ENCODE measurements around the gene CCDC92B. TPM values are rescaled to one million over a fixed set of nuclear protein-coding genes. Genes with fewer than 3 reads are reported as not detected.
A peak's percentile ranks its signal among the peaks of the same experiment; 100 is the strongest.

CCDC92B gene
- total RNA-seq, 1 experiment from 2014 or later: 15.2 TPM

- H3K36me3 Mint-ChIP-seq: peaks cover 5% of the 10 kb centered on the region; the same call in 1 of the 2 replicates
- H3K4me1 Mint-ChIP-seq: peaks cover 5% of the 10 kb centered on the region
- no peak overlapping the region for H3K4me3 Mint-ChIP-seq
- no peaks in the 10 kb centered on the region for H3K9me3 Mint-ChIP-seq
- ChIA-PET CTCF (interaction anchor here (0.6 to 2.3 kb wide), 3 partner anchors 117 to 306 kb away, joined by 3 to 8 read pairs (median 5); no protein-coding TSS in a partner anchor), POLR2A (no interaction called here)
- H3K27ac Mint-ChIP-seq: peak overlapping the region; percentile 84
- ATAC-seq: no peak
- no peak for TF ChIP-seq ZNF671 (CRISPR knock-in tag; IDR thresholded peaks at IDR 0.05)
- no peak for TF ChIP-seq SOX15 (CRISPR knock-in tag; IDR thresholded peaks at IDR 0.05)
- no peak for TF ChIP-seq FOXK1 (CRISPR knock-in tag; IDR thresholded peaks at IDR 0.05)
- TF ChIP-seq, protein P1, sequence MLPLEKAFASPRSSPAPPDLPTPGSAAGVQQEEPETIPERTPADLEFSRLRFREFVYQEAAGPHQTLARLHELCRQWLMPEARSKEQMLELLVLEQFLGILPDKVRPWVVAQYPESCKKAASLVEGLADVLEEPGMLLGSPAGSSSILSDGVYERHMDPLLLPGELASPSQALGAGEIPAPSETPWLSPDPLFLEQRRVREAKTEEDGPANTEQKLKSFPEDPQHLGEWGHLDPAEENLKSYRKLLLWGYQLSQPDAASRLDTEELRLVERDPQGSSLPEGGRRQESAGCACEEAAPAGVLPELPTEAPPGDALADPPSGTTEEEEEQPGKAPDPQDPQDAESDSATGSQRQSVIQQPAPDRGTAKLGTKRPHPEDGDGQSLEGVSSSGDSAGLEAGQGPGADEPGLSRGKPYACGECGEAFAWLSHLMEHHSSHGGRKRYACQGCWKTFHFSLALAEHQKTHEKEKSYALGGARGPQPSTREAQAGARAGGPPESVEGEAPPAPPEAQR (CRISPR knock-in tag; IDR thresholded peaks at IDR 0.05): no peak
- no peak for TF ChIP-seq GABPB1 (CRISPR knock-in tag; IDR thresholded peaks at IDR 0.05)
- no peak for TF ChIP-seq CREM (CRISPR knock-in tag; IDR thresholded peaks at IDR 0.05)
- no peak for TF ChIP-seq ZNF263 (CRISPR knock-in tag; IDR thresholded peaks at IDR 0.05; ENCODE audit: low read depth)
- no peak for TF ChIP-seq NFYB (CRISPR knock-in tag; conservative IDR thresholded peaks at IDR 0.05; ENCODE audit: low read depth)
- H3K27me3 Mint-ChIP-seq (ENCODE audit: low read depth): no peaks in the 10 kb centered on the region
- no peak for DNase-seq (ENCODE audit: low spot score)
Observed at GRCh38 chr17:2688351-2689342, 60.8 kb downstream of the CCDC92B start.

- Mint-ChIP-seq H3K27ac (peak overlapping the region; percentile 78; the same call in 1 of the 2 replicates), H3K27me3 (ENCODE audit: low read depth) (no peaks in the 10 kb centered on the region), H3K4me1 (peaks cover 5% of the 10 kb centered on the region), H3K9me3 (no peaks in the 10 kb centered on the region), H3K4me3 (no peak overlapping the region), H3K36me3 (peaks cover 12% of the 10 kb centered on the region)
- ATAC-seq (no peak), DNase-seq (ENCODE audit: low spot score) (no peak)
- ChIA-PET CTCF (interaction anchor here (0.9 to 3.1 kb wide), 5 partner anchors 16 to 304 kb away, joined by 3 to 14 read pairs (median 5); no protein-coding TSS in a partner anchor), POLR2A (interaction anchor here (1.0 kb wide), 1 partner anchor 294 kb away, joined by 3 read pairs; no protein-coding TSS in a partner anchor)
- TF ChIP-seq ZNF396 (CRISPR knock-in tag; IDR thresholded peaks at IDR 0.05; ENCODE audit: borderline replicate concordance): no peak
- TF ChIP-seq, protein P2, sequence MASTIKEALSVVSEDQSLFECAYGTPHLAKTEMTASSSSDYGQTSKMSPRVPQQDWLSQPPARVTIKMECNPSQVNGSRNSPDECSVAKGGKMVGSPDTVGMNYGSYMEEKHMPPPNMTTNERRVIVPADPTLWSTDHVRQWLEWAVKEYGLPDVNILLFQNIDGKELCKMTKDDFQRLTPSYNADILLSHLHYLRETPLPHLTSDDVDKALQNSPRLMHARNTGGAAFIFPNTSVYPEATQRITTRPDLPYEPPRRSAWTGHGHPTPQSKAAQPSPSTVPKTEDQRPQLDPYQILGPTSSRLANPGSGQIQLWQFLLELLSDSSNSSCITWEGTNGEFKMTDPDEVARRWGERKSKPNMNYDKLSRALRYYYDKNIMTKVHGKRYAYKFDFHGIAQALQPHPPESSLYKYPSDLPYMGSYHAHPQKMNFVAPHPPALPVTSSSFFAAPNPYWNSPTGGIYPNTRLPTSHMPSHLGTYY (CRISPR knock-in tag; IDR thresholded peaks at IDR 0.05): 0 out of 2 replicates have a peak, but pooled peaks have one; percentile 52
- no peak for TF ChIP-seq ARID4B (CRISPR knock-in tag; IDR thresholded peaks at IDR 0.05; ENCODE audit: borderline replicate concordance)
- TF ChIP-seq NFE2L1 (CRISPR knock-in tag; IDR thresholded peaks at IDR 0.05): no peak
- TF ChIP-seq, protein P3, sequence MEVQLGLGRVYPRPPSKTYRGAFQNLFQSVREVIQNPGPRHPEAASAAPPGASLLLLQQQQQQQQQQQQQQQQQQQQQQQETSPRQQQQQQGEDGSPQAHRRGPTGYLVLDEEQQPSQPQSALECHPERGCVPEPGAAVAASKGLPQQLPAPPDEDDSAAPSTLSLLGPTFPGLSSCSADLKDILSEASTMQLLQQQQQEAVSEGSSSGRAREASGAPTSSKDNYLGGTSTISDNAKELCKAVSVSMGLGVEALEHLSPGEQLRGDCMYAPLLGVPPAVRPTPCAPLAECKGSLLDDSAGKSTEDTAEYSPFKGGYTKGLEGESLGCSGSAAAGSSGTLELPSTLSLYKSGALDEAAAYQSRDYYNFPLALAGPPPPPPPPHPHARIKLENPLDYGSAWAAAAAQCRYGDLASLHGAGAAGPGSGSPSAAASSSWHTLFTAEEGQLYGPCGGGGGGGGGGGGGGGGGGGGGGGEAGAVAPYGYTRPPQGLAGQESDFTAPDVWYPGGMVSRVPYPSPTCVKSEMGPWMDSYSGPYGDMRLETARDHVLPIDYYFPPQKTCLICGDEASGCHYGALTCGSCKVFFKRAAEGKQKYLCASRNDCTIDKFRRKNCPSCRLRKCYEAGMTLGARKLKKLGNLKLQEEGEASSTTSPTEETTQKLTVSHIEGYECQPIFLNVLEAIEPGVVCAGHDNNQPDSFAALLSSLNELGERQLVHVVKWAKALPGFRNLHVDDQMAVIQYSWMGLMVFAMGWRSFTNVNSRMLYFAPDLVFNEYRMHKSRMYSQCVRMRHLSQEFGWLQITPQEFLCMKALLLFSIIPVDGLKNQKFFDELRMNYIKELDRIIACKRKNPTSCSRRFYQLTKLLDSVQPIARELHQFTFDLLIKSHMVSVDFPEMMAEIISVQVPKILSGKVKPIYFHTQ (CRISPR knock-in tag; IDR thresholded peaks at IDR 0.05): no peak
- no peak for TF ChIP-seq CREB1 (CRISPR knock-in tag; IDR thresholded peaks at IDR 0.05)
- no peak for TF ChIP-seq TEAD1 (CRISPR knock-in tag; IDR thresholded peaks at IDR 0.05)
- 0 out of 2 replicates have a peak, but pooled peaks have one; percentile 6 for TF ChIP-seq EMX1 (CRISPR knock-in tag; IDR thresholded peaks at IDR 0.05)
- no peak for TF ChIP-seq ETV6 (CRISPR knock-in tag; IDR thresholded peaks at IDR 0.05)
- no peak for TF ChIP-seq ZNF121 (CRISPR knock-in tag; IDR thresholded peaks at IDR 0.05)
Observed at GRCh38 chr17:2687074-2687418, 62.4 kb downstream of the CCDC92B start.

Data from WTC11 (cell line).